GM12878 (cell line): Measurements from ENCODE around the gene TMEM151A. TPM values are rescaled to one million over a fixed set of nuclear protein-coding genes. Genes with fewer than 3 reads are reported as not detected.

ENCODE experiments used
- ATAC-seq: fragments of 200-7000 bp; cut with Tn5 transposase; 3 replicates; pipeline ENCODE4 v1.9.1; 2020; ENCODE audit warnings: mild to moderate bottlenecking, moderate library complexity
- BruUV-seq: library from RNA; stranded (reverse); fragments of 400-500 nt; replicated peaks from 2 replicates; lab custom pipeline; 2021; lab: Mats Ljungman, UMichigan
- CTCF ChIA-PET: fragments of 300-600 bp; sonication (Branson Sonifier 250); formaldehyde crosslinking; extraction: SDS; loops from one replicate; lab custom pipeline; 2021; ENCODE audit warnings: inconsistent platforms; lab: Yijun Ruan, JAX
- POLR2A ChIA-PET: fragments of 350-600 bp; formaldehyde crosslinking; extraction: SDS; loops from one replicate; lab custom pipeline; 2021; ENCODE audit warnings: inconsistent platforms; lab: Charles Lee
- RAD21 ChIA-PET: fragments of 300-600 bp; sonication (Branson Sonifier 250); formaldehyde crosslinking; loops from one replicate; lab custom pipeline; 2023; ENCODE audit warnings: antibody characterized with exemption; ENCODE audit not compliant: unreplicated experiment; lab: Charles Lee
- SMC1A ChIA-PET: fragments of 300-600 bp; sonication (Branson Sonifier 250); formaldehyde crosslinking; loops from one replicate; lab custom pipeline; 2023; ENCODE audit not compliant: unreplicated experiment, uncharacterized antibody; lab: Charles Lee
- DNase-seq: peaks from one replicate; pipeline ENCODE4 v3.0.0-alpha.2; 2011; ENCODE audit warnings: low read depth, low spot score
- FAIRE-seq: peaks from 3 replicates; lab custom pipeline; 2011; peaks lifted over from hg19 to GRCh38; lab: Jason Lieb, UNC
- H2AFZ ChIP-seq: 2 replicates; pipeline ENCODE4 v1.6.0; 2011; ENCODE audit warnings: low read depth, low read length, control low read depth; ENCODE audit not compliant: control insufficient read depth
- H3K27ac ChIP-seq: 2 replicates; pipeline ENCODE4 v1.5.1; 2011; ENCODE audit warnings: control low read depth; ENCODE audit not compliant: control insufficient read depth, insufficient read depth
- H3K27me3 ChIP-seq, 2 experiments: replicated peaks in 1 of 2; 2 replicates each; pipeline versions ENCODE4 v1.6.0 to v1.6.1; 2011; ENCODE audit warnings: low read length in 1 of 2; ENCODE audit not compliant: control insufficient read depth in 2 of 2, insufficient read depth in 2 of 2
- H3K36me3 ChIP-seq, 2 experiments: 2 replicates each; pipeline ENCODE4 v1.5.1; 2011; ENCODE audit warnings: low read length in 1 of 2; ENCODE audit not compliant: control insufficient read depth in 2 of 2, insufficient read depth in 2 of 2
- H3K4me1 ChIP-seq: 2 replicates; pipeline ENCODE4 v1.6.1; 2011; ENCODE audit warnings: mild to moderate bottlenecking, low read length, moderate library complexity, mixed read lengths; ENCODE audit not compliant: control insufficient read depth, insufficient read depth
- H3K4me2 ChIP-seq: 2 replicates; pipeline ENCODE4 v1.6.0; 2011; ENCODE audit warnings: control low read depth; ENCODE audit not compliant: control insufficient read depth, insufficient read depth
- H3K4me3 ChIP-seq: fragments of 200-600 bp; sonication (generic); 2 replicates; pipeline ENCODE4 v1.5.1; 2016
- H3K79me2 ChIP-seq: 2 replicates; pipeline ENCODE4 v1.6.0; 2011; ENCODE audit warnings: low read length; ENCODE audit not compliant: control insufficient read depth, insufficient read depth
- H3K9ac ChIP-seq: 2 replicates; pipeline ENCODE4 v1.8.0; 2011; ENCODE audit warnings: low read length, control low read depth, mixed read lengths; ENCODE audit not compliant: control insufficient read depth, insufficient read depth
- H3K9me3 ChIP-seq: replicated peaks from 3 replicates; pipeline ENCODE4 v1.5.1; 2011; ENCODE audit warnings: mild to moderate bottlenecking, low read length; ENCODE audit not compliant: control insufficient read depth, insufficient read depth
- H4K20me1 ChIP-seq: 2 replicates; pipeline ENCODE4 v1.6.0; 2011; ENCODE audit not compliant: control insufficient read depth, insufficient read depth
- CEBPB ChIP-seq, 2 experiments: fragments of 150-350 bp in 1 of 2; IDR thresholded peaks; 2 replicates each; pipeline ENCODE4 v1.6.1; 2012 to 2014; ENCODE audit warnings: low read depth in 2 of 2, low read length in 2 of 2, borderline replicate concordance in 1 of 2, inconsistent platforms in 1 of 2
- HDAC2 ChIP-seq: fragments of 200-600 bp; sonication (generic); IDR thresholded peaks from 2 replicates; pipeline ENCODE4 v1.6.1; 2017
- MAX ChIP-seq: IDR thresholded peaks from 2 replicates; pipeline ENCODE4 v1.6.1; 2012; ENCODE audit warnings: low read depth, low read length, improper control_type of control experiment
- MXI1 ChIP-seq: fragments of 150-350 bp; IDR thresholded peaks from 2 replicates; pipeline ENCODE4 v1.6.1; 2011; ENCODE audit warnings: low read depth, mild to moderate bottlenecking, inconsistent platforms, low read length, improper control_type of control experiment
- NFIC ChIP-seq: IDR thresholded peaks from 2 replicates; pipeline ENCODE4 v1.6.1; 2012; ENCODE audit warnings: low read depth, mild to moderate bottlenecking, inconsistent platforms, low read length, moderate library complexity
- NFYA ChIP-seq: IDR thresholded peaks from 2 replicates; pipeline ENCODE4 v1.6.1; 2011; ENCODE audit warnings: low read depth, mild to moderate bottlenecking, low read length, improper control_type of control experiment, borderline replicate concordance
- NFYB ChIP-seq: IDR thresholded peaks from 2 replicates; pipeline ENCODE4 v1.6.1; 2011; ENCODE audit warnings: low read depth, mild to moderate bottlenecking, low read length, improper control_type of control experiment, moderate library complexity; ENCODE audit not compliant: insufficient read depth
- RAD21 ChIP-seq: IDR thresholded peaks from 2 replicates; pipeline ENCODE4 v1.6.1; 2011; ENCODE audit warnings: mild to moderate bottlenecking, low read depth, low read length, moderate library complexity; ENCODE audit not compliant: insufficient read depth
- STAT3 ChIP-seq: IDR thresholded peaks from 2 replicates; pipeline ENCODE4 v1.6.1; 2011; ENCODE audit warnings: low read depth, low read length, improper control_type of control experiment
- TAF1 ChIP-seq: IDR thresholded peaks from 2 replicates; pipeline ENCODE4 v1.6.1; 2011; ENCODE audit warnings: mild to moderate bottlenecking, low read depth, low read length, borderline replicate concordance
- WGBS: methylation state at CpG from one replicate; pipeline ENCODE4 v1.1.6; 2016; ENCODE audit warnings: low lambda C conversion rate; ENCODE audit not compliant: insufficient replicate concordance, insufficient coverage; ENCODE audit errors: missing lambda C conversion rate; 5-methylcytosine and 5-hydroxymethylcytosine counted together
- in situ Hi-C: fragments of 300-500 bp; cut with MboI; formaldehyde crosslinking; loops from 9 replicates; pipeline ENCODE4 v1.14.3; 2018; ENCODE audit warnings: mixed read lengths
- intact Hi-C: fragments of 100-400 bp; cut with micrococcal nuclease; formaldehyde crosslinking; loops from one replicate; pipeline ENCODE4 v1.14.2; 2022; ENCODE audit not compliant: unreplicated experiment
- polyA plus RNA-seq, 11 experiments: library from polyadenylated mRNA; depleted of rRNA in 4 of 11; unstranded in 6 of 11; stranded (reverse) in 5 of 11; fragments of >200 nt; fragmentation: Nextera tagmentation in 4 of 11; fragmentation: Illumina TruSeq in 1 of 11; extraction: Ambion mirVana in 4 of 11; extraction: Trizol in 1 of 11; gene quantifications; 1 replicate in 1 of 11; 2 replicates in 10 of 11; pipeline versions ENCODE4 v1.2.1 to v1.2.3, GENCODE V29; 2011 to 2016; ENCODE audit warnings: inconsistent platforms in 2 of 11, missing spikeins in 2 of 11, low read depth in 1 of 11
- total RNA-seq, 4 experiments: library from RNA; depleted of rRNA in 3 of 4; stranded (reverse); fragments of >200 nt in 3 of 4; fragmentation: Illumina TruSeq in 1 of 4; extraction: Trizol in 1 of 4; gene quantifications; 2 replicates each; pipeline versions ENCODE4 v1.2.1 to v1.2.3, GENCODE V29; 2013 to 2021
- TF ChIP-seq, protein P1 (sequence below): fragments of 450-650 bp; formaldehyde crosslinking; IDR thresholded peaks from 2 replicates; pipeline ENCODE4 v1.4.0; 2020; ENCODE audit warnings: mild to moderate bottlenecking, moderate library complexity

The TMEM151A gene
- total and polyA plus RNA-seq, 10 of the 15 experiments (the other 5 are each of a cell fraction or from before 2014, with no cell fraction given): not detected

GRCh38 chr11:66259225-66259624 lies 32.5 kb upstream of the TMEM151A start:
- H4K20me1 ChIP-seq: no peaks in the 10 kb centered on the region
- no peaks in the 10 kb centered on the region for H3K9me3 ChIP-seq
- TF ChIP-seq RAD21 (no peak), HDAC2 (no peak), MAX (no peak), NFYB (no peak), TAF1 (no peak), MXI1 (no peak), CEBPB (IDR thresholded peaks at IDR 0.05; ENCODE audit: borderline replicate concordance in 1 of 2, low read depth in 2 of 2, low read length in 2 of 2) (no peak), NFYA (no peak), STAT3 (no peak), NFIC (no peak)
- TF ChIP-seq, protein P1, sequence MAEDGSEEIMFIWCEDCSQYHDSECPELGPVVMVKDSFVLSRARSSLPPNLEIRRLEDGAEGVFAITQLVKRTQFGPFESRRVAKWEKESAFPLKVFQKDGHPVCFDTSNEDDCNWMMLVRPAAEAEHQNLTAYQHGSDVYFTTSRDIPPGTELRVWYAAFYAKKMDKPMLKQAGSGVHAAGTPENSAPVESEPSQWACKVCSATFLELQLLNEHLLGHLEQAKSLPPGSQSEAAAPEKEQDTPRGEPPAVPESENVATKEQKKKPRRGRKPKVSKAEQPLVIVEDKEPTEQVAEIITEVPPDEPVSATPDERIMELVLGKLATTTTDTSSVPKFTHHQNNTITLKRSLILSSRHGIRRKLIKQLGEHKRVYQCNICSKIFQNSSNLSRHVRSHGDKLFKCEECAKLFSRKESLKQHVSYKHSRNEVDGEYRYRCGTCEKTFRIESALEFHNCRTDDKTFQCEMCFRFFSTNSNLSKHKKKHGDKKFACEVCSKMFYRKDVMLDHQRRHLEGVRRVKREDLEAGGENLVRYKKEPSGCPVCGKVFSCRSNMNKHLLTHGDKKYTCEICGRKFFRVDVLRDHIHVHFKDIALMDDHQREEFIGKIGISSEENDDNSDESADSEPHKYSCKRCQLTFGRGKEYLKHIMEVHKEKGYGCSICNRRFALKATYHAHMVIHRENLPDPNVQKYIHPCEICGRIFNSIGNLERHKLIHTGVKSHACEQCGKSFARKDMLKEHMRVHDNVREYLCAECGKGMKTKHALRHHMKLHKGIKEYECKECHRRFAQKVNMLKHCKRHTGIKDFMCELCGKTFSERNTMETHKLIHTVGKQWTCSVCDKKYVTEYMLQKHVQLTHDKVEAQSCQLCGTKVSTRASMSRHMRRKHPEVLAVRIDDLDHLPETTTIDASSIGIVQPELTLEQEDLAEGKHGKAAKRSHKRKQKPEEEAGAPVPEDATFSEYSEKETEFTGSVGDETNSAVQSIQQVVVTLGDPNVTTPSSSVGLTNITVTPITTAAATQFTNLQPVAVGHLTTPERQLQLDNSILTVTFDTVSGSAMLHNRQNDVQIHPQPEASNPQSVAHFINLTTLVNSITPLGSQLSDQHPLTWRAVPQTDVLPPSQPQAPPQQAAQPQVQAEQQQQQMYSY: no peak
- ChIA-PET CTCF (interaction anchor here (0.7 to 2.3 kb wide), 13 partner anchors 9 to 620 kb away, joined by 3 to 11 read pairs (median 3); partner anchors contain the start of genes CNIH2, RAB1B and RIN1), SMC1A (interaction anchor here (0.6 to 1.4 kb wide), 5 partner anchors 9 to 644 kb away, joined by 3 to 5 read pairs (median 3); partner anchors contain the start of gene RAB1B), RAD21 (interaction anchor here (1.6 kb wide), 1 partner anchor 190 kb away, joined by 6 read pairs; no protein-coding TSS in a partner anchor), POLR2A (interaction anchor here (0.5 to 1.3 kb wide), 4 partner anchors 26 to 164 kb away, joined by 3 to 6 read pairs (median 6); no protein-coding TSS in a partner anchor)
- H3K4me1 ChIP-seq: peaks cover 7% of the 10 kb centered on the region
- ATAC-seq (no peak), DNase-seq (no peak), FAIRE-seq (no peak)
- TSS peak; percentile 65 for BruUV-seq
- peaks cover 19% of the 10 kb centered on the region for H3K79me2 ChIP-seq
- intact Hi-C loops (loop anchor here (2.0 kb wide), 1 partner anchor 122 kb away; no protein-coding TSS in a partner anchor), in situ Hi-C loops (no loop called here)
- no peaks in the 10 kb centered on the region for H3K27me3 ChIP-seq
- no peak overlapping the region for H3K27ac ChIP-seq
- H2AFZ ChIP-seq: no peak overlapping the region
- H3K36me3 ChIP-seq: peaks cover 11 to 21% of the 10 kb centered on the region in 2 experiments
- peak overlapping the region; percentile 92 for H3K4me2 ChIP-seq
- H3K9ac ChIP-seq: no peak overlapping the region
- H3K4me3 ChIP-seq: peak overlapping the region; percentile 81; the same call in 1 of the 2 replicates
- WGBS: 96% methylated on average over 2 of the region's 2 CpGs
